Keratinocyte (primary cell): Measurements from ENCODE around the gene HDAC9. TPM values are rescaled to one million over a fixed set of nuclear protein-coding genes. Genes with fewer than 3 reads are reported as not detected.
A peak's percentile ranks its signal among the peaks of the same experiment; 100 is the strongest.

ENCODE experiments used
- DNase-seq: peaks from one replicate; pipeline ENCODE4 v3.0.0-alpha.2; 2011; ENCODE audit warnings: low read depth, missing footprints, low spot score
- FAIRE-seq: peaks from 2 replicates; lab custom pipeline; 2011; peaks lifted over from hg19 to GRCh38; lab: Jason Lieb, UNC
- H2AFZ ChIP-seq: 2 replicates; pipeline ENCODE4 v1.6.0; 2012; ENCODE audit warnings: low read length, control low read depth, inconsistent platforms; ENCODE audit not compliant: control insufficient read depth
- H3K27ac ChIP-seq: 2 replicates; pipeline ENCODE4 v1.5.1; 2011; ENCODE audit warnings: low read length; ENCODE audit not compliant: control insufficient read depth, insufficient read depth
- H3K27me3 ChIP-seq: 3 replicates; pipeline ENCODE4 v1.6.0; 2011; ENCODE audit warnings: low read length; ENCODE audit not compliant: control insufficient read depth, insufficient read depth; ENCODE audit errors: extremely low read depth
- H3K36me3 ChIP-seq, 2 experiments: 2 replicates in 1 of 2; 3 replicates in 1 of 2; pipeline ENCODE4 v1.5.1; 2011; ENCODE audit warnings: low read length in 2 of 2, mild to moderate bottlenecking in 1 of 2; ENCODE audit not compliant: control insufficient read depth in 2 of 2, insufficient read depth in 2 of 2; ENCODE audit errors: extremely low read depth in 1 of 2
- H3K4me1 ChIP-seq: 3 replicates; pipeline ENCODE4 v1.5.1; 2011; ENCODE audit warnings: low read length; ENCODE audit not compliant: control insufficient read depth, insufficient read depth; ENCODE audit errors: extremely low read depth
- H3K4me2 ChIP-seq: 3 replicates; pipeline ENCODE4 v1.6.0; 2011; ENCODE audit warnings: low read depth, low read length; ENCODE audit not compliant: control insufficient read depth, insufficient read depth; ENCODE audit errors: extremely low read depth
- H3K4me3 ChIP-seq, 3 experiments: fragments of 200-600 bp in 1 of 3; sonication (generic) in 1 of 3; 2 replicates in 2 of 3; 3 replicates in 1 of 3; pipeline ENCODE4 v1.5.1; 2011 to 2016; ENCODE audit warnings: low read length in 3 of 3, mild to moderate bottlenecking in 3 of 3, control low read depth in 2 of 3, inconsistent platforms in 1 of 3, low read depth in 1 of 3, mixed read lengths in 1 of 3, mixed run types in 1 of 3, moderate library complexity in 1 of 3; ENCODE audit not compliant: control insufficient read depth in 2 of 3, insufficient read depth in 2 of 3; ENCODE audit errors: extremely low read depth in 1 of 3
- H3K79me2 ChIP-seq: 2 replicates; pipeline ENCODE4 v1.6.0; 2012; ENCODE audit warnings: low read length; ENCODE audit not compliant: control insufficient read depth, insufficient read depth
- H3K9ac ChIP-seq: 3 replicates; pipeline ENCODE4 v1.6.0; 2011; ENCODE audit warnings: low read length; ENCODE audit not compliant: control insufficient read depth, insufficient read depth; ENCODE audit errors: extremely low read depth
- H3K9me1 ChIP-seq: 3 replicates; pipeline ENCODE4 v1.6.0; 2011; ENCODE audit warnings: low read length; ENCODE audit not compliant: control insufficient read depth, insufficient read depth; ENCODE audit errors: extremely low read depth
- H3K9me3 ChIP-seq: 2 replicates; pipeline ENCODE4 v1.5.1; 2012; ENCODE audit warnings: low read depth, low read length; ENCODE audit not compliant: control insufficient read depth
- H4K20me1 ChIP-seq: 3 replicates; pipeline ENCODE4 v1.6.0; 2011; ENCODE audit warnings: low read length; ENCODE audit not compliant: control insufficient read depth, insufficient read depth; ENCODE audit errors: extremely low read depth
- EZH2 ChIP-seq: IDR thresholded peaks from one replicate; pipeline ENCODE4 v1.6.1; 2012; ENCODE audit warnings: inconsistent platforms, mild to moderate bottlenecking, low read length, moderate library complexity
- dilution Hi-C: fragments of 300-500 bp; cut with MboI; formaldehyde crosslinking; loops from one replicate; pipeline ENCODE4 v1.7.0; 2020; ENCODE audit warnings: low sequenced_read_pairs; ENCODE audit not compliant: extremely low pct_ligation_motif_present
- polyA plus RNA-seq, 5 experiments: library from polyadenylated mRNA; depleted of rRNA in 3 of 5; stranded (reverse) in 3 of 5; stranded (forward) in 1 of 5; unstranded in 1 of 5; fragments of >200 nt; gene quantifications; 1 replicate in 1 of 5; 2 replicates in 3 of 5; 3 replicates in 1 of 5; pipeline versions ENCODE4 v1.2.1 to v1.2.3, GENCODE V29; 2011 to 2012; ENCODE audit warnings: missing spikeins in 2 of 5, low read depth in 1 of 5, low replicate concordance in 1 of 5
- TF ChIP-seq, protein P1 (sequence below), 3 experiments: IDR thresholded peaks in 1 of 3; conservative IDR thresholded peaks in 1 of 3; optimal IDR thresholded peaks in 1 of 3; 2 replicates in 2 of 3; 3 replicates in 1 of 3; pipeline versions ENCODE3 to v1.5.1; 2011; ENCODE audit warnings: low read length in 3 of 3, mild to moderate bottlenecking in 3 of 3, moderate library complexity in 2 of 3, control low read depth in 1 of 3, inconsistent platforms in 1 of 3; ENCODE audit not compliant: insufficient read depth in 2 of 3; ENCODE audit errors: extremely low read depth in 1 of 3

HDAC9 gene
- polyA plus RNA-seq, 1 donor (not counting 4 experiments of a cell fraction or from before 2014, with no cell fraction given), result 24.6 TPM

DNA sequence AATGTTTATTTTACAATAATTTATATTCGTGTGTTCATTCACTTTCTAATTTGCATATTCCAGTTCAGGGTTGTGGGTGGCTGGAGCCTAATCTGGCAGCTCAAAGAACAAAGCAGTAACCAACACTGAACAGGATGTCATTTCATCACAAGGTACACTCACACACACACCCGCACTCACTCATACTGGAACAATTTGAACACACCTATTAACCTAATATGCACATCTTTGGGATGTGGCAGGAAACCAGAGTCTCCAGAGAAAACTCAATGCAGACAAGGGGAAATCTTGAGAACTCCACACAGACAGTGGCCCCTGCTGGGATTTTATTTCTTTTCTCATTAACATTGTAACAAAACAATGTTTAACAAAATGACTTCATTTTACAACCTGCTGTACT lies 524.5 kb downstream of the HDAC9 start:
- H3K79me2 ChIP-seq, result no peaks in the 10 kb centered on the region
- H3K4me1 ChIP-seq, result peaks cover 30% of the 10 kb centered on the region
- no peaks in the 10 kb centered on the region for H3K36me3 ChIP-seq
- no peaks in the 10 kb centered on the region for H3K27me3 ChIP-seq
- TF ChIP-seq, protein P1, sequence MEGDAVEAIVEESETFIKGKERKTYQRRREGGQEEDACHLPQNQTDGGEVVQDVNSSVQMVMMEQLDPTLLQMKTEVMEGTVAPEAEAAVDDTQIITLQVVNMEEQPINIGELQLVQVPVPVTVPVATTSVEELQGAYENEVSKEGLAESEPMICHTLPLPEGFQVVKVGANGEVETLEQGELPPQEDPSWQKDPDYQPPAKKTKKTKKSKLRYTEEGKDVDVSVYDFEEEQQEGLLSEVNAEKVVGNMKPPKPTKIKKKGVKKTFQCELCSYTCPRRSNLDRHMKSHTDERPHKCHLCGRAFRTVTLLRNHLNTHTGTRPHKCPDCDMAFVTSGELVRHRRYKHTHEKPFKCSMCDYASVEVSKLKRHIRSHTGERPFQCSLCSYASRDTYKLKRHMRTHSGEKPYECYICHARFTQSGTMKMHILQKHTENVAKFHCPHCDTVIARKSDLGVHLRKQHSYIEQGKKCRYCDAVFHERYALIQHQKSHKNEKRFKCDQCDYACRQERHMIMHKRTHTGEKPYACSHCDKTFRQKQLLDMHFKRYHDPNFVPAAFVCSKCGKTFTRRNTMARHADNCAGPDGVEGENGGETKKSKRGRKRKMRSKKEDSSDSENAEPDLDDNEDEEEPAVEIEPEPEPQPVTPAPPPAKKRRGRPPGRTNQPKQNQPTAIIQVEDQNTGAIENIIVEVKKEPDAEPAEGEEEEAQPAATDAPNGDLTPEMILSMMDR (optimal IDR thresholded peaks at IDR 0.05 in 1 of 3, IDR thresholded peaks at IDR 0.05 in 1 of 3, conservative IDR thresholded peaks at IDR 0.05 in 1 of 3; ENCODE audit: extremely low read depth in 1 of 3, insufficient read depth in 2 of 3, low read length in 3 of 3), result no peak
- TF ChIP-seq EZH2, result no peak
- H2AFZ ChIP-seq, result no peak overlapping the region
- H3K27ac ChIP-seq, result peak overlapping the region; percentile 67
- DNase-seq (no peak), FAIRE-seq (peak; percentile 95)
- H3K9me3 ChIP-seq, result peaks cover 2% of the 10 kb centered on the region
- H3K4me2 ChIP-seq, result peak overlapping the region; percentile 59
- H3K9ac ChIP-seq, result no peak overlapping the region
- H3K4me3 ChIP-seq, result no peak overlapping the region
- dilution Hi-C loops, result no loop called here
- no peaks in the 10 kb centered on the region for H3K9me1 ChIP-seq
- H4K20me1 ChIP-seq, result no peaks in the 10 kb centered on the region

DNA sequence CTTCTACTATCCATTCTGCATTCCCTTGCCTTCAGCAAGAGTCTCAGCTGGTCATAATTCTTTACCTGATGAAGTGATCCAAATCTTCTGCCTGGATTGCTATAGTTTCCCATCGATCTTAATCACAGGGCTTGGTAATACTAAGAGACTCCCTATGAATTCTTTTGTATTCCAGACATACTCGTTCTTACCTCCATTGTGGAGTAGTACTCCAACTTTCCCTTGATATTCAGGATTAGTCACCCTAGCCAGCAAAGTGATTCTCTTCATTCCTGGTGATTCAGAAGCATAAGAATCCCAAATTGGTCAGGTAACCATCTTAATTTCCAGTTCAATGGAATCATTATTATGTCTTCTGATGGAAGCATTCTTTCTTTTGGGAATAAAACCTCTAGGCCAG lies 525.2 kb downstream of the HDAC9 start:
- Histone ChIP-seq H3K4me3 (peak overlapping the region in 1 of 3 experiments; percentile 5), H2AFZ (peak overlapping the region; percentile 55), H3K9me3 (peaks cover 2% of the 10 kb centered on the region), H3K9ac (no peak overlapping the region), H3K9me1 (no peaks in the 10 kb centered on the region), H3K79me2 (no peaks in the 10 kb centered on the region), H3K27ac (peak overlapping the region; percentile 67), H3K36me3 (no peaks in the 10 kb centered on the region), H3K27me3 (no peaks in the 10 kb centered on the region), H3K4me1 (peaks cover 30% of the 10 kb centered on the region), H3K4me2 (peak overlapping the region; percentile 59), H4K20me1 (no peaks in the 10 kb centered on the region)
- dilution Hi-C loops, result no loop called here
- TF ChIP-seq, protein P1 (optimal IDR thresholded peaks at IDR 0.05 in 1 of 3, IDR thresholded peaks at IDR 0.05 in 1 of 3, conservative IDR thresholded peaks at IDR 0.05 in 1 of 3; ENCODE audit: extremely low read depth in 1 of 3, insufficient read depth in 2 of 3, low read length in 3 of 3), result no peak
- no peak for TF ChIP-seq EZH2
- FAIRE-seq, result peak; percentile 79
- no peak for DNase-seq
